ENCODE results near the gene NUFIP1.
"Not testable (repeated sequence)": the region's sequence is repeated elsewhere in the genome, so short reads cannot be mapped to it uniquely, and the experiment has no call there.

NUFIP1 gene

DNA sequence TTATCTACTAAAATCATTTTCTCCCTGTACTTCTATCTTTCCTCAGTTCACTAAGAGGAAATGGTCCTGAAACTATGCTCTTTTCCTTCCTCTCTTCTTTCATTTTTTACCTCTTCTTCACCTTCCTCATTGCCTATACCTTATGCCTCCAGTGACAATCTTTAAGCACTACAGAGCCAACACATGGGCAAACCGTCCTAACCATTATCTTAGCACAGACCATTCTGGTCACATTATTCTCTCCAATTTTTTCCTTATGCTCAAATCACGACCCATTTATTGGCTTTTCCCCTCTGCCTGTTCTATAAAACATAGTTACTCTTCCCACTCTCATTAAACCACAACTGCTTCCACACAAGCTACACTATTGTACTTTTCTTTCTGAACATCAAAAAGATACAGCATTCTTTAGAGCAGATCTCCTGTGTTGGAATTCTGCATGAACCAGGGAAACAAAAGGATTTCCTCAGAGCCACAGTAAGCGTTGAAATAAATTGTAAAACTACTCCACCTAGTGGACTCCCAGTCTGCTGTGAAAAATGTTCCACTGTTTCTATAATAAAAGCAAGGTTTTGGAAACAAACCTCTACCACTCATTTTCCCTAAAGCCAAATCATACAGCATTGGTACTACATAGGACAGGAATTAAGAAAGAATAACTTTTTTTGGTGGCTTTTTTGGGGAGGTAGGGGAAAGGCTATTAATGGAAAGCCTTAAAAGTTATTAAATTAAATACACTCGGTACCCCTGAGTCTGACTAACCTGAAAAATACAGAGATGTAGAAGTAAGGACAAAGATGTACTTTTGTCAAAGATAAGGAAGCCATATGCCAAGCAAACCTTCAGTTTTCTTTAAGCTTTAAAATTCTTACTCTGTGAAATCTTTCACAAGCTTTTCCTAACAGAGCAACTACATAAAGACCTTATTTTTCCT lies 19.5 kb downstream of the NUFIP1 start:
- peak; percentile 16 for DNase-seq (ENCODE audit: low spot score)

DNA sequence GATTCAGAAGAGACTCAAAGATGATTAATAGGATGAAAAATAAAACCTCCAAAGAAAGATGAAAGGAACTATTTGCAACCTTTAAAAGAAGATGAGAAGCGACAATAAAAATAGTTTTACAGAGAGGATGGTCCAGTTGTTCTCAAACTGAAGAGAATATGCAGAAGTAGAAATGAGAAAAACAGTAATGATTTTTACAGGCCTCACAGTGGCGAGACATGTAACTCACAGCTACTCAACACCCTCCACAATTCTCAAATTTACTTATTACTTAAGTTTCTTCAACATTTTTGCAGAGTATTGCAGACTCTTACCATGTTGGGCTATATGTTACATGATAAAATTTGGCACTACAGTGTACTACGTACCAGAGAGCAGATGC lies 20.8 kb downstream of the NUFIP1 start:
- no peak for DNase-seq (ENCODE audit: low spot score)

DNA sequence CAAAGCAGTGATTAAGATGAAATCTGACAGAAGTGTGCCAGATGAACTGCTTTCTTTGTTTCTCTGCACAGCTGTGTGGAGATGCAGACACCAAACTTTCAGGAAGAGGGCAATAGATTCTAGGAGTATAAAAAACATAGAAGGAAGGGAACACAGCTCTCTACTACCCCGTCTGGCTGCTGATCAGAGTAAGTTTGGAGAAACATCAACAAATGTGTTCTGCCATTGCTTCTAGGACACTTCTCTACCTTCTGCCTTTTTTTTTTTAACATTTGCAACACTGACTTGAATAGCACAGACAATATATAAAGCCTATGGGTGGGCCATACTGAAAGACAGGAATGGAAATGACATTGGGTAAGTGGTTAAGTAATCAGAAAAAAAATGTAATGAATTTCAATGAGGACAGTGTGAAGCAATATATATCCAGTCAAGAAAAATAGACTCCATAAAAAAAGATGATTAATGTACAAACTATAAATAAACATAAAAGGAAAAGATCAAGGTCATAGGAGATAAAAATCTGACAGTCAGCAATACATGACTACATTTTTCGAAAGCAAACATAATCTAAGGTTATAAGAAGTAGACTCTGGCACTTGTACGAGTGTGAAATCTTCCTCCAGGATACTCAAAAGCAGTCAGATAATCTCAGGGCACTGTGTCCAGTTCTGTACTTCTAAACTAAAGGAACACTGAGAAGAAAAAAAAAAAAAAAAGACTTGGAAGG lies 21.4 kb downstream of the NUFIP1 start:
- DNase-seq (ENCODE audit: low spot score), result no peak

DNA sequence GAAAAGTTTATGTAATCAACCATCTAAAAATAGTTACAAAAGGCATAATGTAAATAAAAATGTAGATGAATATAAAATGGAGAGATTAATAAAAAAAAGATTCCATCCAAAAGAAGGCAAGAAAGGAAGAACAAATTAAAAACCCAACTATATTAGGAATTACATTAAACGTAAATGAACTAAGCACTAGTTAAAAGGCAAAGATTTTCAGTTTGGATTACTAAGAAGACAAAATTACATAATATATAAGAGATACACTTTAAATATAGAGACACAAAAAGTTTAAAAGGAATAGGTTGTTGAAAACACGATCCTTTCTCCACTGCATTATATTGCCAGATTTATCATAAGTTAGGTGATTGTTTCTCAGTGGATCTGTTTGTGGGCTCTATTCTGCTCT lies 27.3 kb downstream of the NUFIP1 start:
- DNase-seq (ENCODE audit: low spot score), result no peak

GRCh38 chr13:44955406-44955805 lies 33.9 kb downstream of the NUFIP1 start:
- no peak for DNase-seq (ENCODE audit: low spot score)

GRCh38 chr13:44954224-44954623 lies 35.0 kb downstream of the NUFIP1 start:
- DNase-seq (ENCODE audit: low spot score), result no peak

- DNase-seq (ENCODE audit: low spot score), result no peak
These were observed 36.6 kb downstream of the NUFIP1 start for GRCh38 chr13:44952671-44953070.

- no peak for DNase-seq (ENCODE audit: low spot score)
These were observed 38.1 kb downstream of the NUFIP1 start for GRCh38 chr13:44951184-44951583.

- not testable (repeated sequence) for DNase-seq (ENCODE audit: low spot score)
These were observed 45.9 kb downstream of the NUFIP1 start for GRCh38 chr13:44943411-44943810.

DNA sequence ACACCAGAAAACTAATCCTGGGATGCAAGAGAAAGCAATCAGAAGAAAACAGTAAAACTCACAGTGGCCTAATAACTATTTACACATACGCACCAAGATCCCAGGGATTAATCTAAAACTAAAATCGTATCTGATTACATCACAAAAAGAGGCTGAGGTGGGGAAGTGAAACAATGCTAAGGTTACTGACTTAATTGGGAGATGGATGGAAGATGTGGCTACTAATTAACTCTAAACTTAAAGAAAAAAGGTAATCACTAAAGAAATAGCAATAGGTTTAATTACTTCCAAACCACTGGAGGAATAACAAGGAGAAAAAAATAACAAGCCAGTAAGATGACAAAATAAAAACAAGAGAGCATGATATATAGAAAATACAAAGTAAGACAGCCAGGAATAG lies 50.4 kb downstream of the NUFIP1 start:
- DNase-seq (ENCODE audit: low spot score), result no peak

- DNase-seq (ENCODE audit: low spot score), result no peak
These were observed 53.0 kb downstream of the NUFIP1 start for GRCh38 chr13:44936246-44936645.

DNA sequence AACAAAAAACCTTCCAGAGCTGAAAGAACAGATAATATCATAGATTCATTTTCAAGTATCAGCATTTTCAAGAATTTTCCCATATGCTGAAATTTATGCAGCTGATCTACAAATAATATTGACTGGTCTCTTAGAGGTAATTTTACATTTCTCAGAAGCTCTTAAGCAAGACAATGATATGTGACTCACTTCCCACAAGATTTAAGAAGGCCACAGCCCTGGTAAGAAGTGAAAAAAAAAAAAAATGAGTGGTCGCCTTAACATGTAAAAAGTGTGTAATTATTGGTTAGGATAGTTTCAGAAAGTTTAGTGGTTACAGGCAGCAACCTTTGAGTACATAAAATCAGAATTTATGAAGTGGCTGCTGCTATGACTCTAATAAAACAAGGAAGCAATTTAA lies 54.5 kb downstream of the NUFIP1 start:
- no peak for DNase-seq (ENCODE audit: low spot score)

- no peak for DNase-seq (ENCODE audit: low spot score)
These were observed 56.4 kb downstream of the NUFIP1 start for GRCh38 chr13:44932850-44933251.

- no peak for DNase-seq (ENCODE audit: low spot score)
These were observed 57.0 kb downstream of the NUFIP1 start for GRCh38 chr13:44932171-44932849.

DNA sequence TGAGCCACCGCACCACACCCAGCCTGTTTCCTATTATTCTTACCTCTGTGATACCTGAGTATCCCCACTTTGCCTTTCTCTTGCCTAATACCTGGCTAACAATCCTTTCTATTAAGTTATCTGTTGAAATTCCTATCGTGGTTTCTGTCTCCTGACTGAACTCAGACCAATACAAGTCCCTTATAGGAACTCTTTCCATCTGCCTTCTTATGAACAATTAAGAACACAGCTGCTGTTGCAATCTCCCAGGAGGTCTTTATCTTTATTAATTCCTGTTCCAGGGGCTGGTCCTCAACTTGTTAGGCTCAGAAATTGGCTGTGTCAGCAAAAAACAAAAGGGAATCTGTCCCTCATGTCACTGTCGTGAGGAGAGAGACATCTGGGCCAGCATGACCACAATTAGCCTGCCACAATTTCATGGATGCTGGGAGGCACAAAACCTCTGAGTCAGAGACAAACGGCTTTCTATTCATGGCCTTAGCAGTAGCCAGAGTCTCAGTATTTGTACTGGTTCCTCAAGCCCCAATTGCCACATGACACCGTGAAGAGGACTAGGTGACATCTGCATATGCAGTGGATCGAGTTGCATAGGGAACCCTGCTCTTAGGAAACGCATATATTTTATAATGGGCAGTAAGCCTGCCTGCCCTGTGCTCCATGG lies 58.2 kb downstream of the NUFIP1 start:
- DNase-seq (ENCODE audit: low spot score), result no peak

GRCh38 chr13:44930280-44930679 lies 59.0 kb downstream of the NUFIP1 start:
- DNase-seq (ENCODE audit: low spot score), result no peak

DNA sequence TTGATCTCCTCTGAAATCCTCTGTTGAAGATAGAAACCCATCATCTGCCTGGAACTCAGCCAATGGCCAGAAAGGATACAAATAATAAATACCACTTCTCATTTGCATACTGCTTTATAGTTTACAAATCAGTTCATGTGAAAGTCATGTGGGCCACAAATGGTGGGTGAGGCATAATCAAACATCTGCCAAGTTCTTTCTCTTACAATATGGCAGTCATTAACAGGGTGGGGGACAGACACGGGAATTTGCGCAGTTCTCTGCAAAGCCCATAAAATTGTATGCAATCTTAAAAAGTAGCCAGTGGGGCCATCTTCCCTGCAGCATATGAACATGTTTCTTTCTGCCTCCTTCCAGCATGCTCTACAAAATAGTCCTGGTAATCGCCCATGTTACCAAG lies 59.6 kb downstream of the NUFIP1 start:
- DNase-seq (ENCODE audit: low spot score), result no peak

GRCh38 chr13:44927968-44928367 lies 61.3 kb downstream of the NUFIP1 start:
- no peak for DNase-seq (ENCODE audit: low spot score)

DNA sequence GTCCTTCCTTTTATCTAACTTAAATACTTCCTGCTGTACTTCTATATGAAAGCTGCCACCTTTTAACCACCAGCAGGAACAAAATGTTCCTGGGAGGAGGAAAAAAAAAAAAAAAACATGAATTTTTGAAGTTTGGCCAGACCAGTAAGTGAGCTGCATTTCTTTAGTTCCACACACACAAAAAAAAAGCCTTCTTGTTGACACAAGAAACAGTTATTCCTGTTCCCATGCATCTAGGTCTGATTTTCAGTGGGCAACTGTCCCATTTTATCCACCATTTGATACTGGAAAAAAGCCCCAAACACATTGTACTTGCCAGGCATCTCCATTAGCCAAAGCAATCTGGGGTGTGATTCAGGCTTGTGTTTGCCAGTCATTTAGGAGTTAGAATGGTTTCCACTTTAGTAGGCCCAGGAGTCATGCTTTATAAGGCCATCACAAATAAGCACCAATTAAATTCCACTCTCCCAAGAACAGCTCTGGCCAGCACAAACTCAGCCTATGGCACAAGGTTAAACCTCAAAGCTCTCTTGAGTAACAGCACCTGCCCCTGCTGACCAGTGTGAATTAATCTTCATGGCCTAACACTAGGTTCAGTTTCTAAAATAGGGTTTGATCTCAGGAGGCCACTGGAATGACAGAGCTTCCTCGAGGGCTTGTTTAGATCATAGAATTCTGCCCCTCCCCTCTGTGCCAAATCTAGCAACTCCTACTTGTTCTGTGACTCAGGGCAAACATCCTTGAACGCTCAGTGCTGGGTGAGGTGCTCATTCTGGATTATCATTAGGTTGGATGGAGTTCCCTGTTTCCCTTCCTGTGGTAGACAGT lies 67.1 kb downstream of the NUFIP1 start:
- no peak for DNase-seq (ENCODE audit: low spot score)

GRCh38 chr13:44921246-44921877 lies 67.9 kb downstream of the NUFIP1 start:
- DNase-seq (ENCODE audit: low spot score), result no peak

DNA sequence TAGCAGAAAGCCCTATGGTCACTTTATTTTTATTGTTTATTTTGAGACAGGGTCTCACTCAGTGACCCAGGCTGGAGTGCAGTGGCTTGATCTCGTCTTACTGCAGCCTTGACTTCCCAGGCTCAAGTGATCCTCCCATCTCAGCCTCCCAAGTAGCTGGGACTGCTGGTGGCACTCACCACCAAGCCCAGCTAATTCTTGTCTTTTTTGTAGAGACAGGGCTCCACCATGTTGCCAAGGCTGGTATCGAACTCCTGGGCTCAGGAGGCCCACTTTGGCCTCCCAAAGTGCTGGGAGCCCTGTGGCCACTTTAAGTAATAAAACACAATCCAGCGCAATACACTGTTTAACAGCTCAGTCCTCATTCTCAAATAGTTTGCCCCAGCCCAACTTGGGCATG lies 69.3 kb downstream of the NUFIP1 start:
- no peak for DNase-seq (ENCODE audit: low spot score)

All from CD4-positive, alpha-beta T cell treated with Interleukin-15 for 4 hours (primary cell).